Measurements from ENCODE around the gene SMIM23. TPM values are rescaled to one million over a fixed set of nuclear protein-coding genes. Genes with fewer than 3 reads are reported as not detected.

SMIM23 gene
- polyA plus RNA-seq, 3 donors: not detected

DNA sequence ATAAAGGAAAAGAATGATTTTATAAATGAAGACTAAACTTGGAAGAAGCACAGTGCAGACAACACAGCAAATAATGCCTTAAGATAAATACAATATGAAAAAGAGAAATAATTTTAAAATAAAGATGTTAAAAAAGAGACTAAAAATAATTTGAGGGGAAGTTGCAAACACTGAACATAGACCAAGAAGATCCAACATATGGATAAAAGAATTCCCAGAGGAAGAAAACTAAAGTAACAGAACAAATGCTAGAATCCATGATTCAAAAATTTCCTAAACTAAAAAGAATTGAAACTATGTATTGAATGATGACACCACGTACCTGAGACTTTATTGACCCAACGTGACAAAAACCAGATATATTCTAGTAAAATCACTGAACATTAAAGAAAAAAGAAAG lies 18.7 kb upstream of the SMIM23 start:
- Histone ChIP-seq H3K9me3 (replicated peaks in 1 of 2; ENCODE audit: control insufficient read depth in 1 of 2, insufficient read depth in 1 of 2, low read length in 2 of 2) (peaks cover 0 to 4% of the 10 kb centered on the region in 2 donors), H3K79me2 (ENCODE audit: insufficient read depth, low read length) (no peaks in the 10 kb centered on the region), H3K4me2 (replicated peaks; ENCODE audit: extremely low read depth, low read length, poor library complexity, severe bottlenecking) (no peak overlapping the region), H2AFZ (ENCODE audit: insufficient read depth, low read depth, low read length, poor library complexity, severe bottlenecking) (no peak overlapping the region), H3K4me1 (ENCODE audit: control insufficient read depth in 1 of 2, insufficient read depth in 2 of 2, low read length in 2 of 2) (peaks cover 4 to 6% of the 10 kb centered on the region in 2 donors), H3K36me3 (replicated peaks in 1 of 2; ENCODE audit: control insufficient read depth in 1 of 2, insufficient read depth in 2 of 2, low read length in 2 of 2) (no peaks in the 10 kb centered on the region), H3K27me3 (ENCODE audit: control insufficient read depth in 2 of 2, insufficient read depth in 2 of 2, low read length in 2 of 2) (no peaks in the 10 kb centered on the region), H3K9ac (ENCODE audit: insufficient read depth, low read length, poor library complexity, severe bottlenecking) (no peak overlapping the region), H3K4me3 (replicated peaks in 1 of 3; ENCODE audit: low read depth in 2 of 3, low read length in 3 of 3) (no peak overlapping the region), H4K20me1 (ENCODE audit: insufficient read depth, low read length) (no peaks in the 10 kb centered on the region), H3K27ac (ENCODE audit: low read depth in 1 of 2, low read length in 2 of 2) (no peak overlapping the region)
- H3K27me3 Mint-ChIP-seq (ENCODE audit: low read depth in 3 of 3): peaks cover 2 to 6% (median 4%) of the 10 kb centered on the region in 3 donors
- peaks cover 1 to 13% (median 8%) of the 10 kb centered on the region in 7 donors for H3K9me3 Mint-ChIP-seq
- TF ChIP-seq, protein P1, sequence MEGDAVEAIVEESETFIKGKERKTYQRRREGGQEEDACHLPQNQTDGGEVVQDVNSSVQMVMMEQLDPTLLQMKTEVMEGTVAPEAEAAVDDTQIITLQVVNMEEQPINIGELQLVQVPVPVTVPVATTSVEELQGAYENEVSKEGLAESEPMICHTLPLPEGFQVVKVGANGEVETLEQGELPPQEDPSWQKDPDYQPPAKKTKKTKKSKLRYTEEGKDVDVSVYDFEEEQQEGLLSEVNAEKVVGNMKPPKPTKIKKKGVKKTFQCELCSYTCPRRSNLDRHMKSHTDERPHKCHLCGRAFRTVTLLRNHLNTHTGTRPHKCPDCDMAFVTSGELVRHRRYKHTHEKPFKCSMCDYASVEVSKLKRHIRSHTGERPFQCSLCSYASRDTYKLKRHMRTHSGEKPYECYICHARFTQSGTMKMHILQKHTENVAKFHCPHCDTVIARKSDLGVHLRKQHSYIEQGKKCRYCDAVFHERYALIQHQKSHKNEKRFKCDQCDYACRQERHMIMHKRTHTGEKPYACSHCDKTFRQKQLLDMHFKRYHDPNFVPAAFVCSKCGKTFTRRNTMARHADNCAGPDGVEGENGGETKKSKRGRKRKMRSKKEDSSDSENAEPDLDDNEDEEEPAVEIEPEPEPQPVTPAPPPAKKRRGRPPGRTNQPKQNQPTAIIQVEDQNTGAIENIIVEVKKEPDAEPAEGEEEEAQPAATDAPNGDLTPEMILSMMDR (IDR thresholded peaks at IDR 0.05): no peak
- H3K36me3 Mint-ChIP-seq: no peaks in the 10 kb centered on the region
- intact Hi-C loops (cut with micrococcal nuclease): no loop called here
- no peak overlapping the region for H3K27ac Mint-ChIP-seq
- no peak overlapping the region for H3K4me3 Mint-ChIP-seq
- DNase-seq: no peak
- no CpG with 5 or more reads among the region's 2 CpGs for WGBS (ENCODE audit: insufficient coverage)
- H3K4me1 Mint-ChIP-seq: peaks cover 8% of the 10 kb centered on the region

GRCh38 chr5:171770153-171770552 lies 15.5 kb upstream of the SMIM23 start:
- H3K27ac Mint-ChIP-seq: peak overlapping the region in 3 of 7 donors; percentile 0 to 52 (median 41)
- H3K4me1 Mint-ChIP-seq: peaks cover 8% of the 10 kb centered on the region
- H3K4me1 ChIP-seq (ENCODE audit: control insufficient read depth in 1 of 2, insufficient read depth in 2 of 2, low read length in 2 of 2): peaks cover 4 to 6% of the 10 kb centered on the region in 2 donors
- H3K4me3 ChIP-seq (replicated peaks in 1 of 3; ENCODE audit: low read depth in 2 of 3, low read length in 3 of 3): no peak overlapping the region
- H3K4me3 Mint-ChIP-seq: peak overlapping the region; percentile 21 to 41
- H3K9me3 Mint-ChIP-seq: peaks cover 1 to 13% (median 8%) of the 10 kb centered on the region in 7 donors
- TF ChIP-seq, protein P1 (IDR thresholded peaks at IDR 0.05): no peak
- 0% methylated on average over 3 of the region's 4 CpGs for WGBS (ENCODE audit: insufficient coverage)
- no peak overlapping the region for H3K9ac ChIP-seq (ENCODE audit: insufficient read depth, low read length, poor library complexity, severe bottlenecking)
- intact Hi-C loops (cut with micrococcal nuclease): no loop called here
- H2AFZ ChIP-seq (ENCODE audit: insufficient read depth, low read depth, low read length, poor library complexity, severe bottlenecking): peak overlapping the region; percentile 52
- peaks cover 2 to 4% (median 4%) of the 10 kb centered on the region in 3 donors for H3K27me3 Mint-ChIP-seq (ENCODE audit: low read depth in 3 of 3)
- H3K27ac ChIP-seq (ENCODE audit: low read depth in 1 of 2, low read length in 2 of 2): no peak overlapping the region
- no peaks in the 10 kb centered on the region for H3K27me3 ChIP-seq (ENCODE audit: control insufficient read depth in 2 of 2, insufficient read depth in 2 of 2, low read length in 2 of 2)
- H3K36me3 Mint-ChIP-seq: no peaks in the 10 kb centered on the region
- peak in 1 of 3 donors; percentile 11 for DNase-seq
- H3K36me3 ChIP-seq (replicated peaks in 1 of 2; ENCODE audit: control insufficient read depth in 1 of 2, insufficient read depth in 2 of 2, low read length in 2 of 2): no peaks in the 10 kb centered on the region
- no peaks in the 10 kb centered on the region for H4K20me1 ChIP-seq (ENCODE audit: insufficient read depth, low read length)
- peaks cover 0 to 4% of the 10 kb centered on the region in 2 donors for H3K9me3 ChIP-seq (replicated peaks in 1 of 2; ENCODE audit: control insufficient read depth in 1 of 2, insufficient read depth in 1 of 2, low read length in 2 of 2)
- H3K79me2 ChIP-seq (ENCODE audit: insufficient read depth, low read length): no peaks in the 10 kb centered on the region
- H3K4me2 ChIP-seq (replicated peaks; ENCODE audit: extremely low read depth, low read length, poor library complexity, severe bottlenecking): no peak overlapping the region
